Mammary epithelial cell (primary cell): ENCODE measurements around the gene ADAM11.

Experiments
- EZH2 ChIP-seq: IDR thresholded peaks from 2 replicates; pipeline ENCODE4 v1.6.1; 2012; ENCODE audit warnings: low read length, inconsistent platforms, borderline replicate concordance
- TF ChIP-seq, protein P1 (sequence below), 2 donors: IDR thresholded peaks in 1 of 2; conservative IDR thresholded peaks in 1 of 2; 2 replicates each; pipeline ENCODE4 v1.5.1; 2011 to 2012; ENCODE audit warnings: inconsistent platforms in 2 of 2, low read length in 2 of 2, mild to moderate bottlenecking in 2 of 2, control low read depth in 1 of 2, low read depth in 1 of 2; ENCODE audit not compliant: insufficient read depth in 1 of 2; ENCODE audit errors: extremely low read depth in 1 of 2

DNA sequence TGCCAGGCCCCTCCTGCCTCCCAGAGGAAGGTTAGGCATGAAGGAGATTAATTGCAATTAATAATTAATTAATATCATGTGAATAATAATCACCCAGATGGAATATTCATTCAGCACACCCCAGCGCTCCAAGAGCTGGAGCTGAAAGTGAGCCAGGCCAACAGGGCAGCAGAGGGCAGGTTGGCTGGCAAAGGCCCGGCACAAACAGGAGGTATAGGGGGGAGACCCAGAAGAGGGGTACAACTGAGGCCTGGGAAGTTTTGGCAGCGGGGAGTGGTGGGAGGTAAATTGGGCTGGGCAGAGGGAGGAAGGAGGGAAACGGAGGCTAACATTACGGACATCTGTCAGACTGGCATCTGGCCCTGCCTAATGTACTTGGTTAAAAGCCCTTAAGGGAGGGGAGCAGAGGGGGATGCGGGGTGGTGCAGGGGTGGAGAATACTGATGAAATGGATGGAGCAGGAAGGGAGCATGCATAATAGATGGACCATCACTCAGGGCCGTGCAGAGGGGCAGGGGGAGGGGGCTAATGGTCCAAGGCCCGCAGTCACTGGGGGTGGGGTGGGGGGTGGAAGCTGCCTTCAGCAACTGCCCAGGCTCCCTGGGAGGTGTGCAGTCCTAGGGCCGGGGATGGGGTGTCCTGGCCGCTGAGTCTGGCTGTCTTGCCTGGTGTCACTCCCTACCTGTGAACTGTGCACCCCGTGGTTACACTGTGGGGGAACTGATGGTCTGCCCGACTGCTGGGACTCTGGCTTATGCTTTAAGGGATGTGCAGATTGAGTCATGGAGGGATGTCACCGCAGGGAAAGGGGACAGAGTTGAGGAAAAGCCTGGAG lies 1.9 kb downstream of the ADAM11 start:
- TF ChIP-seq, protein P1, sequence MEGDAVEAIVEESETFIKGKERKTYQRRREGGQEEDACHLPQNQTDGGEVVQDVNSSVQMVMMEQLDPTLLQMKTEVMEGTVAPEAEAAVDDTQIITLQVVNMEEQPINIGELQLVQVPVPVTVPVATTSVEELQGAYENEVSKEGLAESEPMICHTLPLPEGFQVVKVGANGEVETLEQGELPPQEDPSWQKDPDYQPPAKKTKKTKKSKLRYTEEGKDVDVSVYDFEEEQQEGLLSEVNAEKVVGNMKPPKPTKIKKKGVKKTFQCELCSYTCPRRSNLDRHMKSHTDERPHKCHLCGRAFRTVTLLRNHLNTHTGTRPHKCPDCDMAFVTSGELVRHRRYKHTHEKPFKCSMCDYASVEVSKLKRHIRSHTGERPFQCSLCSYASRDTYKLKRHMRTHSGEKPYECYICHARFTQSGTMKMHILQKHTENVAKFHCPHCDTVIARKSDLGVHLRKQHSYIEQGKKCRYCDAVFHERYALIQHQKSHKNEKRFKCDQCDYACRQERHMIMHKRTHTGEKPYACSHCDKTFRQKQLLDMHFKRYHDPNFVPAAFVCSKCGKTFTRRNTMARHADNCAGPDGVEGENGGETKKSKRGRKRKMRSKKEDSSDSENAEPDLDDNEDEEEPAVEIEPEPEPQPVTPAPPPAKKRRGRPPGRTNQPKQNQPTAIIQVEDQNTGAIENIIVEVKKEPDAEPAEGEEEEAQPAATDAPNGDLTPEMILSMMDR (conservative IDR thresholded peaks at IDR 0.05 in 1 of 2, IDR thresholded peaks at IDR 0.05 in 1 of 2; ENCODE audit: extremely low read depth in 1 of 2, insufficient read depth in 1 of 2, low read depth in 1 of 2, low read length in 2 of 2), result no peak
- TF ChIP-seq EZH2, result no peak
